ENCODE data around the gene KCNG2.

DNA sequence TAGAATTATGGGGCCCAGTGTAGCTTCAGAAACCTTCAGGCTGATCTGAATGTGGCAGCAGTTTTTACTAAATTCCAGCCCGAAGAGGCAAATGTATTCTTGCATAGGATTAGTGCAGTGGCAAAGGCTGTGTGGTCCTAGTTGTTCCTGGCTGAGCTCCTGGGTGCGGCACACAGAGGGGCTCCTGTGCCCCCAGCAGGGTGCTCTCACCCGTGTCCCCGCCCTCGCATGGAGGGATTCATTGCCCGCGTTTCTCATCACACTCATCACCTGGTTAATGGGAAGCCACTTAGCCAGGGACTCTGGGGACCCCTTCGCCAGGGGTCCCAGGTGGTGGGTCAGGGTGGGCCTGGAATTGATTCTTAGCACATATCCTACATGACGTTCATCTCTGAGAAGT is 3.9 kb downstream of the KCNG2 start:
- TF ChIP-seq ZNF274 (IDR thresholded peaks at IDR 0.05; ENCODE audit: insufficient read depth, insufficient read length) (no peak), MYC (IDR thresholded peaks at IDR 0.05; ENCODE audit: insufficient read depth, insufficient read length, insufficient replicate concordance, low read length, severe bottlenecking) (no peak), RFX5 (IDR thresholded peaks at IDR 0.05; ENCODE audit: low read depth, low read length) (no peak), ZBED1 (IDR thresholded peaks at IDR 0.05; ENCODE audit: borderline replicate concordance) (no peak), SMC3 (IDR thresholded peaks at IDR 0.05; ENCODE audit: borderline replicate concordance, low read length) (no peak)
- TF ChIP-seq, protein P1, sequence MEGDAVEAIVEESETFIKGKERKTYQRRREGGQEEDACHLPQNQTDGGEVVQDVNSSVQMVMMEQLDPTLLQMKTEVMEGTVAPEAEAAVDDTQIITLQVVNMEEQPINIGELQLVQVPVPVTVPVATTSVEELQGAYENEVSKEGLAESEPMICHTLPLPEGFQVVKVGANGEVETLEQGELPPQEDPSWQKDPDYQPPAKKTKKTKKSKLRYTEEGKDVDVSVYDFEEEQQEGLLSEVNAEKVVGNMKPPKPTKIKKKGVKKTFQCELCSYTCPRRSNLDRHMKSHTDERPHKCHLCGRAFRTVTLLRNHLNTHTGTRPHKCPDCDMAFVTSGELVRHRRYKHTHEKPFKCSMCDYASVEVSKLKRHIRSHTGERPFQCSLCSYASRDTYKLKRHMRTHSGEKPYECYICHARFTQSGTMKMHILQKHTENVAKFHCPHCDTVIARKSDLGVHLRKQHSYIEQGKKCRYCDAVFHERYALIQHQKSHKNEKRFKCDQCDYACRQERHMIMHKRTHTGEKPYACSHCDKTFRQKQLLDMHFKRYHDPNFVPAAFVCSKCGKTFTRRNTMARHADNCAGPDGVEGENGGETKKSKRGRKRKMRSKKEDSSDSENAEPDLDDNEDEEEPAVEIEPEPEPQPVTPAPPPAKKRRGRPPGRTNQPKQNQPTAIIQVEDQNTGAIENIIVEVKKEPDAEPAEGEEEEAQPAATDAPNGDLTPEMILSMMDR (IDR thresholded peaks at IDR 0.05 in 2 of 3, conservative IDR thresholded peaks at IDR 0.05 in 1 of 3; ENCODE audit: control insufficient read depth in 2 of 3, extremely low read depth in 1 of 3, insufficient read depth in 1 of 3, low read depth in 3 of 3, low read length in 3 of 3), result no peak
- TF ChIP-seq, protein P2, sequence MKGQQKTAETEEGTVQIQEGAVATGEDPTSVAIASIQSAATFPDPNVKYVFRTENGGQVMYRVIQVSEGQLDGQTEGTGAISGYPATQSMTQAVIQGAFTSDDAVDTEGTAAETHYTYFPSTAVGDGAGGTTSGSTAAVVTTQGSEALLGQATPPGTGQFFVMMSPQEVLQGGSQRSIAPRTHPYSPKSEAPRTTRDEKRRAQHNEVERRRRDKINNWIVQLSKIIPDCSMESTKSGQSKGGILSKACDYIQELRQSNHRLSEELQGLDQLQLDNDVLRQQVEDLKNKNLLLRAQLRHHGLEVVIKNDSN (IDR thresholded peaks at IDR 0.05; ENCODE audit: borderline replicate concordance, extremely low read length, insufficient read depth, low read depth, low read length), result no peak

Data from GM12878 (cell line).